SJSA1 (cell line): ENCODE results near the gene METTL16. TPM values are rescaled to one million over a fixed set of nuclear protein-coding genes. Genes with fewer than 3 reads are reported as not detected.
A peak's percentile ranks its signal among the peaks of the same experiment; 100 is the strongest.

Experiments used
- DNase-seq, 2 experiments: peaks; one replicate each; pipeline ENCODE4 v3.0.0-alpha.2; 2015 to 2020; ENCODE audit warnings: low spot score in 2 of 2, low read depth in 1 of 2
- H3K27ac ChIP-seq: fragments of 250-450 bp; sonication (Bioruptor Pico); 2 replicates; pipeline ENCODE4 v1.5.1; 2020; ENCODE audit warnings: mild to moderate bottlenecking, moderate library complexity
- H3K27me3 ChIP-seq: fragments of 250-450 bp; sonication (Bioruptor Pico); replicated peaks from 2 replicates; pipeline ENCODE4 v1.5.1; 2020; ENCODE audit warnings: mild to moderate bottlenecking, moderate library complexity
- H3K36me3 ChIP-seq: fragments of 250-450 bp; sonication (Bioruptor Pico); 2 replicates; pipeline ENCODE4 v1.5.1; 2020; ENCODE audit warnings: mild to moderate bottlenecking
- H3K4me1 ChIP-seq: fragments of 250-450 bp; sonication (Bioruptor Pico); replicated peaks from 2 replicates; pipeline ENCODE4 v1.6.1; 2021; ENCODE audit warnings: mild to moderate bottlenecking
- H3K4me3 ChIP-seq: fragments of 250-450 bp; sonication (Bioruptor Pico); 2 replicates; pipeline ENCODE4 v1.5.1; 2020; ENCODE audit warnings: mild to moderate bottlenecking
- H3K9me3 ChIP-seq: fragments of 250-450 bp; sonication (Bioruptor Pico); replicated peaks from 2 replicates; pipeline ENCODE4 v1.5.1; 2020; ENCODE audit warnings: mild to moderate bottlenecking
- total RNA-seq: library from RNA; depleted of rRNA; stranded (reverse); fragments of >200 nt; shearing (Covaris generic); gene quantifications from 2 replicates; pipeline ENCODE4 v1.2.3, GENCODE V29; 2014

The METTL16 gene
- total RNA-seq, 1 experiment from 2014 or later = 17.3 TPM

DNA sequence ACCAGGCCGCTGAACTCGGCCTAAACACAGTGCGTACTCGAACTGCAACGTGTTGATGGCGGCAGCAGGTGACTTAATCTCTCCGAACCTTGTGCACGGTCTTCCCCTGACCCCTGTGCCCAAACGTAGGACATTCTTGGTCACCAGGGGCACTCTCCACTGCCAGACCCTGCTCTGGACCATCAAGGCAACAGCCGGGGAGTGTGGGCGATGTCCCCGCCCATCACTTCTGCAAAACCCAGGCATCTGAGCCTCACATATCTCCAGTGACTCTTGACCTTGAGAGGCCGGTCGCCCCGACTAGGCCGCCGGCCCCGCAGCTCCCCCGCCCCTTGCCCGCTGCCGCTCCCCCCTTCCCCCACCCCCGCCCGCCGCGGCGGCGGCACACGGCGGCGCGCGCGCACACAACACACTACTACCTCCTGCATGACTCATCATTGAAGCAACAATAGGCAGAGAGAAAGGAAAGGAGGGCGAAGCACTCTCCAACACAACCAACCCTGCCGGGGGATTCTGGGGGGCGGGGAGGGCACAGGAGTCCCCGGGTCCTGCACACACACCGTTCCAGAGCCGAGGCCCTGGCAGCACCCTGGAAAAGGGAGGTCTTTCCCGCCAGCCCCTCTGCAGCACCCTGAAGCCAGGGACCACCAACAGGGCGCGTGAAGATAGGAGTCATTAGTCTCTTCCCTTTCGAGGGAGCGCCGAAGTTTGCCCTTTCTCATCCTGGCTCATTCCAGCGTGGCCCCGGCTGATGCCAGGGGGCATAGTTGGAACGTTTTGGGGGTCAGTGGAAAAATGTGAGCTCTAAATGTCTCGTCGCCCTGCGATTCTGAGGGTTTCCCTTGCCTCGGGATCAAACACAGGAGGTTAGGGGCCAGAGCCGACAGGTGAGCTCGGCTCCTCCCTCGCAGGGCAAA, 112.8 kb downstream of the METTL16 start:
- peak; percentile 79 to 83 for DNase-seq
- no peaks in the 10 kb centered on the region for H3K9me3 ChIP-seq
- H3K27ac ChIP-seq = peak overlapping the region; percentile 91
- H3K4me3 ChIP-seq = peak overlapping the region; percentile 52
- H3K36me3 ChIP-seq = no peaks in the 10 kb centered on the region; the same call in 1 of the 2 replicates
- H3K27me3 ChIP-seq = no peaks in the 10 kb centered on the region
- peaks cover 46% of the 10 kb centered on the region for H3K4me1 ChIP-seq

- DNase-seq = no peak
- H3K36me3 ChIP-seq = peaks cover 4% of the 10 kb centered on the region; the same call in 1 of the 2 replicates
- 0 out of 2 replicates have a peak, but pooled peaks cover 3% of the 10 kb centered on the region for H3K9me3 ChIP-seq
- H3K4me3 ChIP-seq = no peak overlapping the region
- H3K27me3 ChIP-seq = no peaks in the 10 kb centered on the region
- H3K4me1 ChIP-seq = peaks cover 48% of the 10 kb centered on the region
- H3K27ac ChIP-seq = no peak overlapping the region
These were observed 113.5 kb downstream of the METTL16 start for GRCh38 chr17:2398182-2398581.

DNA sequence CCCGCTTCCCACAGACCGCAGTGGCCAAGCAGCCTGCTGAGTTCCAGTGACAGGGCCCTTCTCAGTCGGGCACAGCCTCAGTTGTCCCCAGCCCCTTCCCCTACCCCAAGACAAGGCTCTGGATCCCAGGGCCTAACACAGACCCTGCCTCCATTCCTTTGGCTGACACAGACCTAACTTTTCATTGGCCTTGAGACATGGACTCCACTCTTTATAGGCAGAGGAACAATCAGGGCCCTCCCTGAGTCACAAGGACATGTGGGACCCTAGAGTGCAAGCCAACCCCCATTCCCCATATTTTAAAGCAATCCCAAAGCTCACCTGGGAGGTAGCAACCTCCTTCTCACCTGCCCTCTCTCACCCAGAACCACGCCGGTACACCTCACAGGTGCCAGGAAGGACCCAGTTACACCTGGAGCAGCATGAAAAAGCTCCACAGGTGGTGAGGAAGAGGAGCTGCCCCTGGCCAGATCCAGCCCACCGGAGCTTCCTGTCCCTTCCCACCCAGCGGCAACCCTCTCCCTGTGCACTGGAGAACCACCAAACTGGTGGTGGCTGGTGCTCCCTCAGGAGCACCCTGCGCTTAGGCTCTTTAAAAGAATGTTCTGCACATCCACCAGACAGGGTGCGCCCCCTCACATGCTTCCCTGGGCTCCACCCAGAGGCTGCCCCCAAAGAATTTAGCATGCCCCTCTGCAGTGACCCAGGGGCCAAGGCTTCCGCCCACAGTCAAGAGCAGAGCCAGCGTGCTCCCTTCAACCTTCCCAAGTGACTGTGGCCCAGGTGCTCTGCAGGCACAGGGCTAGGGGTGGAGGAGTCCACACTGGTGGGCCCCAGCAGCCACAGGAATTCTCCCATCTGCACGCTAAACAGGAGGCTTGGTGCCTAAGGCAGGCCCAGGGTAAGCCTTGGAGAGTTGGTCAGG, 114.2 kb downstream of the METTL16 start:
- Histone ChIP-seq H3K36me3 (peaks cover 4% of the 10 kb centered on the region; the same call in 1 of the 2 replicates), H3K4me1 (peaks cover 48% of the 10 kb centered on the region), H3K27me3 (no peaks in the 10 kb centered on the region), H3K4me3 (no peak overlapping the region), H3K27ac (peak overlapping the region; percentile 54), H3K9me3 (0 out of 2 replicates have a peak, but pooled peaks cover 3% of the 10 kb centered on the region)
- DNase-seq = no peak

- peaks cover 4% of the 10 kb centered on the region; the same call in 1 of the 2 replicates for H3K36me3 ChIP-seq
- peak overlapping the region; percentile 13 for H3K4me3 ChIP-seq
- peak overlapping the region; percentile 54 for H3K27ac ChIP-seq
- H3K4me1 ChIP-seq = peaks cover 52% of the 10 kb centered on the region
- H3K27me3 ChIP-seq = no peaks in the 10 kb centered on the region
- 0 out of 2 replicates have a peak, but pooled peaks cover 3% of the 10 kb centered on the region for H3K9me3 ChIP-seq
- peak; percentile 90 to 94 for DNase-seq
These were observed 115.0 kb downstream of the METTL16 start for GRCh38 chr17:2396568-2397246.

GRCh38 chr17:2396192-2396567, 115.5 kb downstream of the METTL16 start:
- Histone ChIP-seq H3K27ac (peak overlapping the region; percentile 37), H3K4me3 (peak overlapping the region; percentile 13), H3K27me3 (no peaks in the 10 kb centered on the region), H3K36me3 (peaks cover 7% of the 10 kb centered on the region; the same call in 1 of the 2 replicates), H3K9me3 (0 out of 2 replicates have a peak, but pooled peaks cover 3% of the 10 kb centered on the region), H3K4me1 (peaks cover 54% of the 10 kb centered on the region)
- DNase-seq = no peak

GRCh38 chr17:2395258-2396181, 116.2 kb downstream of the METTL16 start:
- Histone ChIP-seq H3K27me3 (no peaks in the 10 kb centered on the region), H3K9me3 (0 out of 2 replicates have a peak, but pooled peaks cover 3% of the 10 kb centered on the region), H3K36me3 (peaks cover 8% of the 10 kb centered on the region; the same call in 1 of the 2 replicates), H3K4me3 (no peak overlapping the region), H3K4me1 (peaks cover 54% of the 10 kb centered on the region), H3K27ac (no peak overlapping the region)
- no peak for DNase-seq

- Histone ChIP-seq H3K4me3 (no peak overlapping the region), H3K27me3 (no peaks in the 10 kb centered on the region), H3K9me3 (0 out of 2 replicates have a peak, but pooled peaks cover 3% of the 10 kb centered on the region), H3K36me3 (peaks cover 8% of the 10 kb centered on the region; the same call in 1 of the 2 replicates), H3K4me1 (peaks cover 54% of the 10 kb centered on the region), H3K27ac (no peak overlapping the region)
- DNase-seq = no peak
These were observed 116.9 kb downstream of the METTL16 start for GRCh38 chr17:2394775-2395201.

- Histone ChIP-seq H3K27me3 (no peaks in the 10 kb centered on the region), H3K36me3 (peaks cover 8% of the 10 kb centered on the region; the same call in 1 of the 2 replicates), H3K4me1 (peaks cover 51% of the 10 kb centered on the region), H3K27ac (0 out of 2 replicates have a peak overlapping the region, but pooled peaks have one; percentile 10), H3K4me3 (peak overlapping the region; percentile 76), H3K9me3 (0 out of 2 replicates have a peak, but pooled peaks cover 3% of the 10 kb centered on the region)
- DNase-seq = no peak
These were observed 117.5 kb downstream of the METTL16 start for GRCh38 chr17:2393954-2394749.

DNA sequence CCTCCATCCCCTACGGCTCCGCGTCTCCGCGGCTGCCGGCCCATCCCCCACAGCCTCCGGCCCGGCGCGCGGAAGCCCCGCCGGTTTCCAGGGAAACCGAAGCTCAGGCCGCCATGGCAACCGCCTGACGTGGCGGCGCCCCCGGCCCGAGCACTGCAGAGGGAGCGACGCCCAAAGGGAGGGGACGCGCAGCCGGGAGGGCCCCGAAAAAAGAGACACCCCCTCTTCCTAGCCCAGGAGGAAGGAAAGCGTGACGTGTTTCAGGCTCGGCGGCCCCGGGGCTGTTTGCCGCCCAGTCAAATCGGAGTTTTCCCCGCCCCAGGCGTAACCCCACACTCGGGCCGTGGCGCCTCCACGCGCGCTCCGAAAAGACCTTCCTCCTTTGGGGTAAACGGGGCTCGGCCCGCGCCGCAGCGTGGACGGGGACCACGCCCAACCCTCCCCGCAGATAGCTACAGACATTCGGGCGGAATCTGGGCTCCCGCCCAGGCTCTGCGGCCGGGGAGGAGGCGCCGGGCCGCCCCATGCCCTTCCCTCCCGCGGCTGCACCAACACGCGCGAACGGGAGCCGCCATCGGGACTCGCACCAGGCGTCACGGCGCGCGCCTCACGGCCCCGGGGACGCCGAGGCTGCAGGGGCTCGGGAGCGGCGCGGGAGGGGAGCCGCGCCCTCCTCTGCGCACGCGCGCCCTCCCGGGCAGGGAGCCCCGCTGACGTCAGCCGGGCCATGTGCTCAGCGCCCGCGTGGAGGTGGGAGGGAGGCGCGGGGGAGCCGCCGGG, 118.3 kb downstream of the METTL16 start:
- peak; percentile 87 to 88 for DNase-seq
- Histone ChIP-seq H3K27ac (peak overlapping the region; percentile 99), H3K36me3 (peaks cover 8% of the 10 kb centered on the region; the same call in 1 of the 2 replicates), H3K9me3 (0 out of 2 replicates have a peak, but pooled peaks cover 3% of the 10 kb centered on the region), H3K4me1 (peaks cover 46% of the 10 kb centered on the region), H3K27me3 (no peaks in the 10 kb centered on the region), H3K4me3 (peak overlapping the region; percentile 76)

DNA sequence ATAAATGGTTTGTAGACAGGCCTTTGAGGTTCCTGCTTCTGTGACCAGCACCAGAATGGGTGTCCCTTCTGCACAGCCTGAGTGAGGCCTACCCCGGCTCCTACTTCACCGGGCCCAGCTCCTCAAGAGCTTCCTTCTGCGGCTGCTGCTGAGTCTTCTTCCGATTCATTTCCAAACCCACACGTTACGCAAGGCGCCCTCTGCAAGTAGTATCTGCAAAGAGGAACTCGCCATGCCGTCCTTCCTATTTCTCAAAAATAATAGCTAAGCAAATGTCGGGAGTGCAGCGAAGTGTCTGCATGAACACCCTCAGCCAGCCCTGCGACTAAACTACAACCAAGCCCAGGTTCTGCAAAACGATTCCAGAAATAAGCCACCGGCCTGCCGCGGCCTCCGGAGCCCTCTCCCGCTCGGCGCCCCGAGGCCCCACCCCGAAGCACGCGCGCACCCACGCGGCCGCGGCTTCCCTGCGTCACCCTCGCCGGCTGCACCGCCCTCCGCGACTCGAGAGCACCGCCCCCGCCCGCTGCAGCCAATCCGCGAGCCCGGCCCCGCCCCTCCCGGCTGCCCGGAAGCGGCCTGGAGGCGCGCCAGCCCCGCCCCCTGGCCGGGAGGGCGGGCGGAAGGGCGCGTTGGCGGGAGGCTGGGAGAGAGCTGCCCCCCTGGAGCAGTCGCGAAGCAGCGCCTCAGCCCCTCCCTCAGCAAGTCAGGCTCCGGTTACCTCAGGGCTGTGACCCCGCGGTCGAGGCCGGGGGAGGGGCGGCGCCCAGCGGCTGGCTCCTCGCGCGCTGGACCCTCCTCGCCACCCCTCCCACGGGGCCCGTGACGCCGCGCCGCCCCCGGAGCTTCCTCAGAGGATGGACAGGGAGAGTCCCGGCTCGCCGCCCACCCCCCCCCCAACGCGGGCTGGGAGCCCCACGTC, 119.2 kb downstream of the METTL16 start:
- Histone ChIP-seq H3K4me1 (peaks cover 41% of the 10 kb centered on the region), H3K9me3 (0 out of 2 replicates have a peak, but pooled peaks cover 3% of the 10 kb centered on the region), H3K27me3 (no peaks in the 10 kb centered on the region), H3K27ac (peak overlapping the region; percentile 99), H3K4me3 (peak overlapping the region; percentile 76), H3K36me3 (peaks cover 8% of the 10 kb centered on the region; the same call in 1 of the 2 replicates)
- peak; percentile 94 to 95 for DNase-seq
